ENCODE data around the gene RIC3.

DNA sequence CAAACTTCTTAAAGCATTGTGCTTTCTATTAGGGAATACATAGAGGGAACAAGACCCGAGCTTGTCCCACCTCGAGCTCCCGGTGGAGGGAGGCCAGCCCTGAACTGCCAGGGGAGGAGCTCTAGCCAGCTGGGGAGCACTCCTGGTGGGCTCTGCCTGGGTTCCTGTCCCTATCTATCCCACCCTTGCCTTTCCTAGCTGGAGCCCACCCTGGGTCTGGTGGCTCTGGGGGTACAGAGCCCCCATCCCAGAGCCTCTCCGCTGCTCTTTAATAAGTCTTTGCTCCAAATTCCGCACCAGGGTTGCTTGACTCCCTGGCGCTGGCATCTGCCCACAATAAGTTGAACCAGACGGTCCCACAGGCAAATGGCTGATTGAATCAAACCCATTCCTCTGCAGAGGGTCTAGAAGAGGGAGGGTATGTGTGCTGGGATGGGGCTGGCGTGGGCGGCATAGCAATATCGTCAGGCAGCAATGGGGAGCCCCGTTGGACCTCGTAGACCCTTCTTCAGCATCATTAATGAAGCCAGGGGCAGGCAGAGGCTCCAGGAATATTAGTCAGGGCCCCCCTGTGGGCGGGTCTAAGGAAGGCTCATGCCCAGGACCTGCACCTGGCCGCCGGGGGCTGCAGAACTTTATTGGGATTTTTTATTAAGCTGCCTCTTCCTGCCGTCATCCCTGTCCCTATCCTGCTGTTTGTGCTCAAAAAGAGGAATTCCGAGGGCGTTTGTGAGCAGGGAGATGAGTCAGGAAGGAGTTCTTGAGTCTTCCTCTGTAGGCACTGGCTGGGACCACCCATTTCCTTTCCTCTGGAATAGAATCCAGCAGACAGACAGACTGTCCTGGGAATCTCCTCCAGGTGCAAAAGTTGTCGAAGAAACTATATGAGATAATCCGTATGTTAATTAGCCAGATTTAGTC lies 38.5 kb upstream of the RIC3 start:
- TF ChIP-seq EP300 (IDR thresholded peaks at IDR 0.05; ENCODE audit: borderline replicate concordance in 1 of 2, low read depth in 2 of 2, low read length in 2 of 2): no peak
- TF ChIP-seq JUN (IDR thresholded peaks at IDR 0.05; ENCODE audit: low read depth, low read length): no peak
- TF ChIP-seq RAD21 (IDR thresholded peaks at IDR 0.05 in 1 of 2, conservative IDR thresholded peaks at IDR 0.05 in 1 of 2; ENCODE audit: low read depth in 2 of 2, low read length in 2 of 2): no peak
- TF ChIP-seq TEAD4 (IDR thresholded peaks at IDR 0.05; ENCODE audit: low read depth, low read length): no peak
- no peak for TF ChIP-seq TAF1 (IDR thresholded peaks at IDR 0.05; ENCODE audit: low read depth, low read length)
- TF ChIP-seq POLR2A (IDR thresholded peaks at IDR 0.05; ENCODE audit: control extremely low read depth in 1 of 2, low read depth in 2 of 2, low read length in 2 of 2): no peak
- TF ChIP-seq, protein P1, sequence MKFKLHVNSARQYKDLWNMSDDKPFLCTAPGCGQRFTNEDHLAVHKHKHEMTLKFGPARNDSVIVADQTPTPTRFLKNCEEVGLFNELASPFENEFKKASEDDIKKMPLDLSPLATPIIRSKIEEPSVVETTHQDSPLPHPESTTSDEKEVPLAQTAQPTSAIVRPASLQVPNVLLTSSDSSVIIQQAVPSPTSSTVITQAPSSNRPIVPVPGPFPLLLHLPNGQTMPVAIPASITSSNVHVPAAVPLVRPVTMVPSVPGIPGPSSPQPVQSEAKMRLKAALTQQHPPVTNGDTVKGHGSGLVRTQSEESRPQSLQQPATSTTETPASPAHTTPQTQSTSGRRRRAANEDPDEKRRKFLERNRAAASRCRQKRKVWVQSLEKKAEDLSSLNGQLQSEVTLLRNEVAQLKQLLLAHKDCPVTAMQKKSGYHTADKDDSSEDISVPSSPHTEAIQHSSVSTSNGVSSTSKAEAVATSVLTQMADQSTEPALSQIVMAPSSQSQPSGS (IDR thresholded peaks at IDR 0.05; ENCODE audit: low read length): no peak
